AG09319 (cell line): ENCODE results near the gene IL1RAPL1.

Source experiments
- DNase-seq: peaks from one replicate; pipeline ENCODE4 v3.0.0-alpha.2; 2010; ENCODE audit warnings: low read depth; ENCODE audit errors: extremely low read depth
- TF ChIP-seq, protein P1 (sequence below): IDR thresholded peaks from 2 replicates; pipeline ENCODE4 v1.5.1; 2011; ENCODE audit warnings: low read depth, mild to moderate bottlenecking, inconsistent platforms, low read length, moderate library complexity

The IL1RAPL1 gene

DNA sequence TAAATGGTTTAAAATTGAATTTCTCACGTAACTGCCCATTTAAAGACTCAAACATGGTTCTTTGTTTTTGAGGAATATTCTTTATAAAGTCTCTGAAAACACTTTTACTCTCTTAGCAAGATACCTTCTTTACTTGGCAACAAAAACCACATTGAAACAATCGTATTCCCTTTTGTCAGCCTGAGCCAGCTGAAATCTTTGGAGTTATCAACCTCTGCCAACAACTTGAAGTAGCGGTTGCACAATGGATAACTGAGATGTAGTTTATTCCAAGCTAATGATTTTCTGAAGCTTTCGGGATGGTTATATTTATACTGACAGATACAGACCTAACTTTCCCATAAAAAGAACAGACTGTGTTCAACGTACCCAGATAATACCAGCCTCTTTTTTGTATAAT lies 561.3 kb downstream of the IL1RAPL1 start:
- DNase-seq, result no peak
- TF ChIP-seq, protein P1, sequence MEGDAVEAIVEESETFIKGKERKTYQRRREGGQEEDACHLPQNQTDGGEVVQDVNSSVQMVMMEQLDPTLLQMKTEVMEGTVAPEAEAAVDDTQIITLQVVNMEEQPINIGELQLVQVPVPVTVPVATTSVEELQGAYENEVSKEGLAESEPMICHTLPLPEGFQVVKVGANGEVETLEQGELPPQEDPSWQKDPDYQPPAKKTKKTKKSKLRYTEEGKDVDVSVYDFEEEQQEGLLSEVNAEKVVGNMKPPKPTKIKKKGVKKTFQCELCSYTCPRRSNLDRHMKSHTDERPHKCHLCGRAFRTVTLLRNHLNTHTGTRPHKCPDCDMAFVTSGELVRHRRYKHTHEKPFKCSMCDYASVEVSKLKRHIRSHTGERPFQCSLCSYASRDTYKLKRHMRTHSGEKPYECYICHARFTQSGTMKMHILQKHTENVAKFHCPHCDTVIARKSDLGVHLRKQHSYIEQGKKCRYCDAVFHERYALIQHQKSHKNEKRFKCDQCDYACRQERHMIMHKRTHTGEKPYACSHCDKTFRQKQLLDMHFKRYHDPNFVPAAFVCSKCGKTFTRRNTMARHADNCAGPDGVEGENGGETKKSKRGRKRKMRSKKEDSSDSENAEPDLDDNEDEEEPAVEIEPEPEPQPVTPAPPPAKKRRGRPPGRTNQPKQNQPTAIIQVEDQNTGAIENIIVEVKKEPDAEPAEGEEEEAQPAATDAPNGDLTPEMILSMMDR, result no peak

DNA sequence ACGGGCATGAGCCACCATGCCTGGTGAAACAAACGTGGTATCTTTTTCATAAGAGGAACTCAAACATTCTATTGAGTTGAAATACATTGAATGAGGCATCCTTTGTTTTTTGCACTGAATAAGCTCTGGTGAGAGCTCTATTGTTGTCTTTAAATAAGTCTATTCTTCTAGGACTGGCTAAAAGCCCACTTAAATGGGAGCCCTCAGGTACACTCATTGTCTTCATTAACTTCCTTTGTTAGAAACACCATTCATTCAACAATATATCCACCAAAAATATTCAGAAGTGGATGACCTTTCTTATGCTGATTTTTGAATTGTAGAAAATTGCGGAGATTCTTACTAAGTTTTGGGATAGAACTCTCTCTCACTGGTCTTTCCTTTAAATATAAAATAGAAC lies 568.0 kb downstream of the IL1RAPL1 start:
- no peak for DNase-seq
- TF ChIP-seq, protein P1, result no peak

DNA sequence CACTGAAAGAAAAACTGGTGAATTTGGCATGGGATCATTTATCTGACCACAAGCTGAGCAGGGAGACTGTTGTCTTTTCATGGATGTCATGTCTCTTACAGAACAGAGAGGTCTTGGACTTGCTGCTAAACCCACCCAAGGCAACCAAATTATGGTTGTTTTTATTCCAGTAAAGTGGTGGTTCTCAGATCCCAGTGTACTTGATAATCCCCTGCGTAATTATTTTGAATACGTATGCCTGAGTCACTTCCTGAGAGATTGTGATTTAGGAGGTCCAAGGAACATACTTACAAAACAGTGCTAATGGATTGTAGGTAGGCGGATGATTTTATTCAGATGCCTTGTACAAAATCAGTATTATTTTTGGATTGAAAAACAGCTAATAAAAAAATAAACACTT lies 585.6 kb downstream of the IL1RAPL1 start:
- TF ChIP-seq, protein P1, result no peak
- DNase-seq, result no peak

DNA sequence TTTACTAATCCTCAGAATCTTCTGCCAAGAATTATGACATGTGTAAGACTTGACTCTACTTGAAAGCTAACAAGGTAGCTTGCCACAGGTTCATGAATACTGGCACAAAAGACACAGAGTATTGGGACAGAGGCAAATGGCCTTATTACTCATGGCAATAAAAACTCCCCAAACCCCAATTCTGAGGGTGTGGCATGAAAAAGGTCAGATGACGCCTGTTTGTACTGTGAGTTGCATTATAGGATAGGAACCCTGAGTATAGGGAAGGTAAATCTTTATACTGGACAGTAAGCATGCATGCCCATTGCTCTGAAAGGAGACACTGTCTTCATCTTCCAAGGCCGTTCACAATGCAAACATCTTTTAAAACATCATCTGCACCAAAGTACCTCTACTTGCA lies 600.0 kb downstream of the IL1RAPL1 start:
- TF ChIP-seq, protein P1, result no peak
- no peak for DNase-seq

DNA sequence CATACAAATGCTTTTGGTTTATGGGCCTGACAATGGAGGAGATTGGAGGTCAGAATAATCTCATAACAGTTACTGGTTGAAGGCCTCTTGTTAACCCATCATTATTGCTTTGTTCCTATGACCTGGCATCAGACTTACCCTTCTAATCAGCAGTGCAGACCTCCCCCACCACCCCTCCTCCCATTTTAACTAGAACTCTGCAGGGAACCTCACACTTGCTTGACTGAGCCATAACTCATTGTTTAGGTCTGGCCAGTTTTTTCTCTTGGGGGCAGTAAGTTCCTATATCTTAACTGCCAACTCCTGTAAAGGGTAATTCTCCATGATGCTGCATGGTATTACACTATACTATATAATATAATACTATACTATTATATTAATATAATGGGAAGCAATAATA lies 609.3 kb downstream of the IL1RAPL1 start:
- no peak for DNase-seq
- TF ChIP-seq, protein P1, result no peak

DNA sequence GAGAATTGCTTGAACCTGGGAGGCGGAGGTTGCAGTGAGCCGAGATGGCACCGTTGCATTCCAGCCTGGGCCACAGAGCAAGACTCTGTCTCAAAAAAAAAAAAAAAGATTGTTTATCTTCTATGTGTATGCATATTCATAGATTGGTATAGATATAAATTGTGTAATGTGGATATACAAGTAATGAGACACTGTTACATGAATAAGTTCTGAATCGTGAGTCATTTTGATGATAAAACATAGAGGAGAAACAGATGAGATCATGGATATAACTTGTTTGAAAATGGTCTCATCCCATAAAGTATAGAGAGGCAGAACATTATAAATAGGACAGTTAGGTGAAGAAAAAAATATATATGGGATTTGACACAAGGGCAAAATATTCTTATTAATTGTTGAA lies 628.0 kb downstream of the IL1RAPL1 start:
- TF ChIP-seq, protein P1, result no peak
- DNase-seq, result no peak

DNA sequence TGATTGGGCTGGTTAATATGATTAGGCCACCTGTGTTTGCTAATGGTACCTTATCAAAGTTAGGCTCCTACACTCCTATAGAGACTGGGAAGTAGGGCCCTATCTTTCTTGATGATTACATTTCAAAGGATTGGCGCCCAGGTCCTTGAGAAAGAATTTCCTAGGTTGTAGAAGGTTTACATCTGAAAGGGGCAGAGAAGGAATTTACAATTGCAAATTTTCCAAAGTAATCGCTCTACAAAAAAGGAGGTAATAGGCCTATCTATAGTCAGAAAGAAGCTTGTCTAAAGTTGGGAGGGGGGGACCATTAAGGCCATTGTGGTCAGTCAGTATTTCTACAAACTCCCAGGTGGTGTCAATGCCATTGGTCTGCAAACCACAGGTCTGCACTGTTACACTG lies 638.4 kb downstream of the IL1RAPL1 start:
- DNase-seq, result no peak
- TF ChIP-seq, protein P1, result no peak

DNA sequence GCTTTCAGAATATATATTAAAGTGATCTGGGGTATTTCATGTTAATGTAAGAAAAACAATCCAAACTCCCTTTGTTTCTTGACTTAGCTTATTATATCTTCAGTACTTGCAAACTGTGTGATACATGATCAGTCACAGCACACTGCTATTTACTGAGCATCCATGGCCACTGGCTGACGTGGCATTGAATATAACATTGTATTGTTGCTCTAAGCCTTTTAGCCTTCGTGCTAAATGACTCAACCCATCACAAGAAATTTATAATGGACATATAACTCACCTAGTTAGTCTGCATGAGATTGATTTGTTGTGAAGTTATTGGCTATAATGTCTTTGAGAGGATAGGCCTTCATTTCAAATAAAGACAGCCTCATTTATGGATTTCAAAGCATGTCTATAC lies 642.6 kb downstream of the IL1RAPL1 start:
- DNase-seq, result no peak
- TF ChIP-seq, protein P1, result no peak
